Ovary (tissue), 9 donors: Measurements from ENCODE around the gene YEATS2. TPM values are rescaled to one million over a fixed set of nuclear protein-coding genes. Genes with fewer than 3 reads are reported as not detected.

ENCODE experiments used
- DNase-seq, 5 donors: peaks; one replicate each; pipeline ENCODE4 v3.0.0-alpha.2; 2019 to 2020
- H3K27ac ChIP-seq, 2 donors: fragments of 200-600 bp; one replicate each; pipeline versions ENCODE4 v1.5.1 to v1.8.0; 2019 to 2022
- H3K27me3 ChIP-seq: fragments of 200-600 bp; one replicate; pipeline ENCODE4 v1.8.0; 2022
- H3K36me3 ChIP-seq: fragments of 200-600 bp; sonication (generic); one replicate; pipeline ENCODE4 v1.5.1; 2019
- H3K4me1 ChIP-seq: one replicate; pipeline ENCODE4 v1.8.1; 2013; ENCODE audit warnings: mild to moderate bottlenecking, moderate library complexity; ENCODE audit not compliant: insufficient read depth
- H3K4me3 ChIP-seq: fragments of 200-600 bp; sonication (generic); one replicate; pipeline ENCODE4 v1.5.1; 2017
- H3K9me3 ChIP-seq, 2 donors: fragments of 200-600 bp in 1 of 2; sonication (generic) in 1 of 2; one replicate each; pipeline versions ENCODE4 v1.5.1 to v1.8.1; 2013 to 2019; ENCODE audit warnings: mild to moderate bottlenecking in 1 of 2, moderate library complexity in 1 of 2
- EP300 ChIP-seq: sonication (generic); formaldehyde crosslinking; IDR thresholded peaks from one replicate; pipeline ENCODE4 v1.6.1; 2017; ENCODE audit warnings: antibody characterized with exemption
- POLR2A ChIP-seq: fragments of 450-650 bp; IDR thresholded peaks from one replicate; pipeline ENCODE4 v1.6.1; 2017; ENCODE audit warnings: antibody characterized with exemption, mild to moderate bottlenecking, moderate library complexity
- WGBS, 3 donors: extraction: QIAGEN DNeasy Blood & Tissue Kit in 1 of 3; methylation state at CpG; one replicate each; pipeline versions ENCODE4 v1.1.5 to v1.1.7; 2013 to 2017; 5-methylcytosine and 5-hydroxymethylcytosine counted together
- intact Hi-C, 4 donors: fragments of 100-400 bp; cut with DNase I; formaldehyde crosslinking; loops; one replicate each; pipeline versions ENCODE4 v1.11.0 to v1.15.1; 2022 to 2023
- polyA plus RNA-seq, 2 donors: library from polyadenylated mRNA; stranded (reverse); fragments of 200-250 nt in 1 of 2; fragments of 350-450 nt in 1 of 2; fragmentation: Illumina TruSeq in 1 of 2; extraction: RNeasy Lipid Tissue Mini Kit (QIAGEN cat#74804) in 1 of 2; gene quantifications; one replicate each; pipeline ENCODE4 v1.2.3, GENCODE V29; 2013 to 2014
- total RNA-seq, 7 donors: library from RNA; depleted of rRNA in 2 of 7; stranded (reverse); fragments of >200 nt in 2 of 7; fragmentation: NEBNext Ultra II Directional in 3 of 7; extraction: Animal tissue kit (Norgen Biotek cat#: 25700) in 3 of 7; gene quantifications; one replicate each; pipeline versions ENCODE4 v1.1.0 to v1.2.4, GENCODE V29; 2016 to 2023
- TF ChIP-seq, protein P1 (sequence below), 3 donors: fragments of 450-650 bp in 2 of 3; fragments of 200-600 bp in 1 of 3; IDR thresholded peaks; one replicate each; pipeline versions ENCODE4 v1.5.1 to v1.8.0; 2016 to 2022; ENCODE audit warnings: antibody characterized with exemption in 3 of 3, mild to moderate bottlenecking in 1 of 3
- donor health status: DM: no; HTN: no; CAD: no; lungs with moderate emphysema.
- donor health status: DM: no; HTN: no; CAD: no.
- donor health status: Bipolar disorder and iron deficiency.
- donor health status: DM: yes; HTN: yes; CAD: no.
- donor health status: DM: no; HTN: no; CAD: no.
- donor health status: DM: yes; HTN: yes; CAD: no.

Gene YEATS2
- total and polyA plus RNA-seq, 9 donors: 11.3 to 35.5 (median 26.0) TPM

DNA sequence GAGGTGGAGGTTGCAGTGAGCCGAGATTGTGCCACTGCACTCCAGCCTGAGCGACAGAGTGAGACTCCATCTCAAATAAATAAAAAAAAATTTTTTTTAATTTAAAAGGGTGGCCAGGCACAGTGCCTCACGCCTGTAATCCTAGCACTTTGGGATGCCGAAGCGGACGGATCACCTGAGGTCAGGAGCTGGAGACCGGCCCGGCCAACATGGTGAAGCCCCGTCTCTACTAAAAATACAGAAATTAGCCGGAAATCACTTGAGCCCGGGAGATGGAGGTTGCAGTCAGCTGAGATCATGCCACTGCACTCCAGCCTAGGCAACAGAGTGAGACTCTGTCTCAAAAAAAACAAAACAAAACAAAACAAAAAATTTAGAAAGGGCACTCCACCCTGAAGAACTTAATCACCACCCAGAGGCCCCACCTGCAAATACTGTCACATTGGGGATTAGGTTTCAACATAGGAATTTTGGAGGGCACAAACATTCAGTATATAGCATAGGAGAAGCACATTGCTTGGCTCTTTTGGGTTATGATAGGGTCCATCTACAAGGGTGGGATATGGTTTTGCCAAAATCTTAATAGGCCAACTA lies 7.1 kb upstream of the YEATS2 start:
- intact Hi-C loops: no loop called here
- H3K4me3 ChIP-seq: no peak overlapping the region
- H3K27me3 ChIP-seq: no peaks in the 10 kb centered on the region
- TF ChIP-seq POLR2A (no peak), EP300 (no peak)
- TF ChIP-seq, protein P1, sequence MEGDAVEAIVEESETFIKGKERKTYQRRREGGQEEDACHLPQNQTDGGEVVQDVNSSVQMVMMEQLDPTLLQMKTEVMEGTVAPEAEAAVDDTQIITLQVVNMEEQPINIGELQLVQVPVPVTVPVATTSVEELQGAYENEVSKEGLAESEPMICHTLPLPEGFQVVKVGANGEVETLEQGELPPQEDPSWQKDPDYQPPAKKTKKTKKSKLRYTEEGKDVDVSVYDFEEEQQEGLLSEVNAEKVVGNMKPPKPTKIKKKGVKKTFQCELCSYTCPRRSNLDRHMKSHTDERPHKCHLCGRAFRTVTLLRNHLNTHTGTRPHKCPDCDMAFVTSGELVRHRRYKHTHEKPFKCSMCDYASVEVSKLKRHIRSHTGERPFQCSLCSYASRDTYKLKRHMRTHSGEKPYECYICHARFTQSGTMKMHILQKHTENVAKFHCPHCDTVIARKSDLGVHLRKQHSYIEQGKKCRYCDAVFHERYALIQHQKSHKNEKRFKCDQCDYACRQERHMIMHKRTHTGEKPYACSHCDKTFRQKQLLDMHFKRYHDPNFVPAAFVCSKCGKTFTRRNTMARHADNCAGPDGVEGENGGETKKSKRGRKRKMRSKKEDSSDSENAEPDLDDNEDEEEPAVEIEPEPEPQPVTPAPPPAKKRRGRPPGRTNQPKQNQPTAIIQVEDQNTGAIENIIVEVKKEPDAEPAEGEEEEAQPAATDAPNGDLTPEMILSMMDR (IDR thresholded peaks at IDR 0.05): no peak
- H3K4me1 ChIP-seq: no peaks in the 10 kb centered on the region
- H3K9me3 ChIP-seq: no peaks in the 10 kb centered on the region
- no peaks in the 10 kb centered on the region for H3K36me3 ChIP-seq
- no peak for DNase-seq
- 95 to 98% (median 97%) methylated on average over 11 of the region's 11 CpGs for WGBS, 3 donors
- H3K27ac ChIP-seq: no peak overlapping the region

DNA sequence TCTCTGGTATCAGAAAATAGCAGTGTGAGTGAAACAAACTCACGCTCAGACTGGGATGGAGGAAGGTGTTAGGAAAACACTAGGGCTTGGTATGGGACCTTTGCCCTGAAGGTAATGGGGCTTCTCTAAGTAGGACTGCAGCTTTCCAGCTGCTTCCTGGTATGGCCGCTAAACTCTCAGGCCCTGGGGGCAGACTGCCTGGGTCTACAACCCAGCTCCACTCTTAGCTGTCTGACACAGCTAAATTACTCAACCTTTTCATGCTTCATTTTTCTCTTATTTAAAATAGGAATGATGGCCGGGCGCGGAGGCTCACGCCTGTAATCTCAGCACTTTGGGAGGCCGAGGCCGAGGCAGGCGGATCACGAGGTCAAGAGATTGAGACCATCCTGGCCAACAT lies 5.2 kb upstream of the YEATS2 start:
- DNase-seq: no peak
- H3K4me1 ChIP-seq: no peaks in the 10 kb centered on the region
- H3K36me3 ChIP-seq: no peaks in the 10 kb centered on the region
- H3K27me3 ChIP-seq: no peaks in the 10 kb centered on the region
- H3K27ac ChIP-seq: no peak overlapping the region
- H3K4me3 ChIP-seq: no peak overlapping the region
- 93 to 95% (median 95%) methylated on average over 10 of the region's 10 CpGs for WGBS, 3 donors
- no peak for TF ChIP-seq EP300
- no peak for TF ChIP-seq POLR2A
- TF ChIP-seq, protein P1 (IDR thresholded peaks at IDR 0.05): no peak
- intact Hi-C loops: no loop called here
- no peaks in the 10 kb centered on the region for H3K9me3 ChIP-seq

DNA sequence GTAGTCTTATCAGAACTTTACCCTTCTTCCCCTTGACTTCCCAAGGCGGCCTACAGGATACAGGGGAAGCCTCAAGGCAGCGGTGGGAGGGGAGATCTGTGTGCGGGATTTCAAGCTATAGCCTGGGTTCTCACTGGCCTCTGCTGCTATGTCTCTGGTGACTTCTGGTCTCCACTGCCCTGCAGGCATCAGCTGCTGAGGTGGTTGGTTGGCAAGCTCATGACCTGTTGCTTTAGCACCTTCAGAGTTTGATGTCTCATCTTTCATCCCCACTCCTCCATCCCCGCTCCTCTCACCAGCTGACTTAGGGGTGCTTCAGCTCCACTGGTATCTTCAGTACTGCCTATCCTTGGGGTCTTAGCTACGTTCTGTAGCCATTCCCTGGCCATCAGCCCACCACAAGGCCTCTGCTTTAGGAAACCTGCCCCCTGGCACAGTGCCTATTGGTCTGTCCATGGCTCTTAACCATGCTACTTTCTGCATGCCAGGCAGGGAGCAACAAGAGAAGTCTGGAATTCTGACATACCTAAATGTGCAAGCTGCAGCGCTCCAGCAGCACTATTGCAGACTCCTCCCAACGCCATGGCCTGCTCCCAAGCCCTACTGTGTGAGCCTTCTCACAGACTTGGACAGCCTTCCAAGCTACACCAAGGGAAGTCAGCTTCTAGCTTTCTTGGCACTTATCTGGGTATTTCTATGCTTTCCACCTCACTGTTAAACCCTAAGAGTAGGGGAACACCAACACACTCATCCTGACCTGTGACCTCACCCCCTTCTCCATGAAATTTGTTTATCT lies 1.8 kb upstream of the YEATS2 start:
- Histone ChIP-seq H3K27me3 (no peaks in the 10 kb centered on the region), H3K27ac (no peak overlapping the region), H3K9me3 (no peaks in the 10 kb centered on the region), H3K4me3 (no peak overlapping the region), H3K4me1 (peaks cover 5% of the 10 kb centered on the region), H3K36me3 (no peaks in the 10 kb centered on the region)
- TF ChIP-seq, protein P1 (IDR thresholded peaks at IDR 0.05): no peak
- no peak for TF ChIP-seq POLR2A
- TF ChIP-seq EP300: no peak
- intact Hi-C loops: no loop called here
- 90 to 97% (median 95%) methylated on average over 7 of the region's 7 CpGs for WGBS, 3 donors
- DNase-seq: peak in 1 of 5 donors; percentile 22

DNA sequence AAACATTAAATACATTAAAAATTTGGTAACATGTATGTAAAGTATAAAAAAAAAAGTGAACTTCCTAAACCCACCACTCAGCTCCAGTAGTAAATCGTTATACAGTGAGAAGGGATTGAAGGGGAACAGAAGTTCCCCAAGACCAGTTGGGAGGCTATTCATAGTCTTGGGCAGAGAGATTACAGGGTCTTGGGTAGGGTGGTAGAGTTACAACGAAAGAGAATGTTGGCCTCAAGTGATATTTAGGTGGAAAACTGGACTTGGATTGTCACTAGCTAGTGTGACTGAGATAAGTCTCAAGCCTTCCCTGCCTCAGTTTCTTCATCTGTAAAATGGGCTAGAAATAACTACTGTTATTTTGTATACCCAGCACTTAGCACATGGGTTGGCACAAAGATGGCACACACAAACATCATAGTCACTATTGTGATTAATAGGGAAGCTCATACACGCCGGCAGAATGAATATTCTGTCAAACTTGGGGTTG lies 431 bp upstream of the YEATS2 start:
- Histone ChIP-seq H3K27me3 (no peaks in the 10 kb centered on the region), H3K9me3 (no peaks in the 10 kb centered on the region), H3K4me1 (peaks cover 9% of the 10 kb centered on the region), H3K36me3 (no peaks in the 10 kb centered on the region), H3K4me3 (peak overlapping the region; percentile 81), H3K27ac (peak overlapping the region; percentile 94 to 97)
- TF ChIP-seq EP300: no peak
- TF ChIP-seq, protein P1 (IDR thresholded peaks at IDR 0.05): no peak
- no peak for TF ChIP-seq POLR2A
- 24 to 36% (median 31%) methylated on average over 4 of the region's 4 CpGs for WGBS, 3 donors
- intact Hi-C loops: no loop called here
- no peak for DNase-seq
